VCaP (cell line): Measurements from ENCODE around the gene FAM156A.
"Not testable (repeated sequence)": the region's sequence is repeated elsewhere in the genome, so short reads cannot be mapped to it uniquely, and the experiment has no call there.

Source experiments
- H3K27ac ChIP-seq: fragments of 450-650 bp; 2 replicates; pipeline ENCODE4 v1.5.1; 2017
- TF ChIP-seq, protein P1 (sequence below): fragments of 450-650 bp; conservative IDR thresholded peaks from 2 replicates; pipeline ENCODE4 v1.5.1; 2017; ENCODE audit warnings: mild to moderate bottlenecking, moderate library complexity

FAM156A gene, protein sequence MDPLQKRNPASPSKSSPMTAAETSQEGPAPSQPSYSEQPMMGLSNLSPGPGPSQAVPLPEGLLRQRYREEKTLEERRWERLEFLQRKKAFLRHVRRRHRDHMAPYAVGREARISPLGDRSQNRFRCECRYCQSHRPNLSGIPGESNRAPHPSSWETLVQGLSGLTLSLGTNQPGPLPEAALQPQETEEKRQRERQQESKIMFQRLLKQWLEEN

DNA sequence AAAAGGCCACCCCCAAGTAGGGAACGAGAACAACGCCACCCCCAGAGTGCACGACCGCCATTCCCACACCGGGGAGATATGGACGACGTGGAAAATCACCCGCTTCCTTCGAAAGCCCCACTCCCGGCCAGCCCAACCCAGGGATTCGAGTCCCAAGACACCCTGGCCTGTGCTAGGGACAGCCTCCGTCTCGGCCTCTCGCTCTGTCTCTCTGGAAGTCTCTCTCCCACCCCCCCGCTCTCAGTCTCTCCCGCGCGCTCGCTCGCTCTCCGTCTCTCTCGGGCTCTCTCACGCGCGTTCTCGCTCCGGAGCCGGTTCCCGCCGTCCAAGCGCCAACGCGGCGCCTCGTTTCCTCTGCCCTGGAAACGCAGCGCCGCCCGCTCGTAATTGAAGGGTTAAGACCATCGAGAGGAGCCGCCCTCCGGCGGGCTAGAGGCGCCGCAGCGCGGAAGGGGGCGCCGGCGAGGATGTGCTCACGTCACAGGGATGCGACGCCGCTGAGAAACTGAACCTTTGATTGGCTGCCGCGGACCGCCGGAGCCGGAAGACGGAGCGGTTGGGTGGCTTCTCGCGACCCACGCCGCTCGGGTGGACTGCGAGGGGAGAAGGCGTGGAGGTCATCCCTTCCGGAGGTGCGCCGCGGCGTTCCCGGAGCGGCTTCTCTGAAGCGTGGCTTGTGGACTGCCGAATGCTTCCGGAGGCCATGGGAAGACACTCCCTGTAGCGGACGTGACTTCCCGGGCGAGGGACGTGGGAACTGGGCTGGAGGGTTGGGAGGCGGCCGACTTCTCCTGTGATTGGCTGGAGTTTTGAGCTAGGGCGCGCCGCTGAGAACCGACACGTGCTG is at the start of gene FAM156A:
TSS of gene FAM156A (minus strand) at position 406 of the 847 bp plus-strand sequence. CDS start 9,930 bp downstream, outside the sequence.
- not testable (repeated sequence) for H3K27ac ChIP-seq

DNA sequence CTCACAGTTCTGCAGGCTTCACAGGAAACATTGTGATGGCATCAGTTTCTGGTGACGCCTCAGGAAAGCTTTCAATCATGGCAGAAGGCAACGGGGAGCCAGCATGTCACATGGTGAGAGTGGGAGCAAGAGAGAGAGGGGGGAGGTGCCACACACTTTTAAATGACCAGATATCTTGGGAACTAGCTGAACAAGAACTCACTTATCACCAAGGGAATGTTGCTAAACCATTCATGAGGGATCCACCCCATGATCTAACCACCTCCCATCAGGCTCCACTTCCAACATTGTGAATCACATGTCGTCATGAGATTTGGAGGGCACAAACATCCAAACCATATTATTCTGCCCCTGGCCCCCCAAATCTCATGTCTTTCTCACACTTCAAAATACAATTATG is 47.0 kb upstream of the FAM156A start:
- H3K27ac ChIP-seq, result no peak overlapping the region
- TF ChIP-seq, protein P1, sequence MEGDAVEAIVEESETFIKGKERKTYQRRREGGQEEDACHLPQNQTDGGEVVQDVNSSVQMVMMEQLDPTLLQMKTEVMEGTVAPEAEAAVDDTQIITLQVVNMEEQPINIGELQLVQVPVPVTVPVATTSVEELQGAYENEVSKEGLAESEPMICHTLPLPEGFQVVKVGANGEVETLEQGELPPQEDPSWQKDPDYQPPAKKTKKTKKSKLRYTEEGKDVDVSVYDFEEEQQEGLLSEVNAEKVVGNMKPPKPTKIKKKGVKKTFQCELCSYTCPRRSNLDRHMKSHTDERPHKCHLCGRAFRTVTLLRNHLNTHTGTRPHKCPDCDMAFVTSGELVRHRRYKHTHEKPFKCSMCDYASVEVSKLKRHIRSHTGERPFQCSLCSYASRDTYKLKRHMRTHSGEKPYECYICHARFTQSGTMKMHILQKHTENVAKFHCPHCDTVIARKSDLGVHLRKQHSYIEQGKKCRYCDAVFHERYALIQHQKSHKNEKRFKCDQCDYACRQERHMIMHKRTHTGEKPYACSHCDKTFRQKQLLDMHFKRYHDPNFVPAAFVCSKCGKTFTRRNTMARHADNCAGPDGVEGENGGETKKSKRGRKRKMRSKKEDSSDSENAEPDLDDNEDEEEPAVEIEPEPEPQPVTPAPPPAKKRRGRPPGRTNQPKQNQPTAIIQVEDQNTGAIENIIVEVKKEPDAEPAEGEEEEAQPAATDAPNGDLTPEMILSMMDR, result no peak

DNA sequence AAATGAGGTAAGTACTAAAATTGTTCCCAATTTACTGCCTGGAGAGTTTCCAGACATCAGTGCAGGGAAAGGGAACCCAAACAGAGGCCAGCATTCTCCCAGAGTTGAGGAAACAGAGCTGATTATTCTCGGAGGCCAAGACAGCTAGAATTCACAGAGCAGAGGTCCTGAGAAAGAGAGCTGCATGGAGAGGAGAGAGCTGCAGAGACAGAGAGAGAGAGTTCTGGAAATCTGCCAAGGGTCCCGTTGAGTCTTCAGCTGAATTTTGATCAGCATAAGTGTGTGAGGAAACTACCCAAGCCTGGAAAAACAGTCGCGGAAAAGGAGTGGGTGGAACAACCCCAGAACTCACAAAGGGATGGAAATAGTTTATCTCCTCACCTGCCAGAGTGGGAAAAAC is 46.5 kb upstream of the FAM156A start:
- TF ChIP-seq, protein P1, result no peak
- no peak overlapping the region for H3K27ac ChIP-seq

DNA sequence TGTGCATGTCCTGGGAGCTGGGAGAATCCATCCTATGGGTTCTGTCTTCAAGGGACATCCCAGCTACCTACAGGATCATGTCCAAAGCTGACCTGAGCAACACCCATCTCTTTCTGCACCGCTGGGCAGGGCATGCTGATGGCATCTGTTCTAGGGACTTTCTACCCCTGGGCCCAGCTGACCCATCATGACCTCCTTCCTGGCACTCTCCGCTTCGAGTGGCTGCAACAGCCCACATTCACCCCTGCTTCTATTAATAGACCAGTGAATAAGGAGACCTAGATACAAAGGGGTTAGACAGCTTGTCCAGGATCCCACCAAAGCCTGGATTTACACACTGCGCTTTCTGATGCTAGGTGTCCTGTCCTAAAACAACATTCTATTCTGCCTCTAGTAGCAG is 45.7 kb upstream of the FAM156A start:
- H3K27ac ChIP-seq, result no peak overlapping the region
- TF ChIP-seq, protein P1, result no peak

DNA sequence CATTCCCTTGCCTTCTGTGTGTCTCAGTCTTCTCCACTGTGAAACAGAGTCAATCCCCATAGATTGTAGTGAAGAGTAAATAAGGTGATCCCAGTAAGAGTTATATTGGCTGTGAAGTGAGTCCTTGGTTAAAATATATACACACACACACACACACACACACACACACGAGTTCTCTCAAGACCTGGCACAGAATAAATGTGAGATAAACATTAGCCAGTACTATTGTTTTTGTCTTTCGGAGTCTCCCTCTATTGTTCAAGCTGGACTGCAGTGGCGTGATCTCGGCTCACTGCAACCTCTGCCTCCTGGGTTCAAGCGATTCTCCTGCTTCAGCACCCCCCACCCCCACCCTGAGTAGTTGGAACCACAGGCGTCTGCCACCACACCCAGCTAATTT is 44.8 kb upstream of the FAM156A start:
- TF ChIP-seq, protein P1, result no peak
- H3K27ac ChIP-seq, result no peak overlapping the region

DNA sequence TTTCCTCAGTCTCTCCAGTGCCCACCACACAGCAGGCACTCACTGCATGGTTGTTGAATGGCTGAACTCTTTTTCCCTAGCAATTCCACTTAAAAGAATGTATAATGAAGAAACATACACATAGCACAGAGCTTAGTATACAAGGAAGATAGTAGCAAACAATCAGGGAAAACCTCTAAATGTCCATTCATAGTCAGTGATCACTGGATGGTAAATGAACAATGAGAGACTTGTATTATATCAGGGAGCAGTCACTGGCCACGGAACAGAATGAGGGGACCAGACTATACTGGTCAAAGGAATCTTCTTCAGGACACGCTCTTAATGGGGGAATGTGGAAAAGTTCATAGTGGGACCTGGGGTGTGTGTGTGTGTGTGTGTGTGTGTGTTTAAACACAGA is 43.6 kb upstream of the FAM156A start:
- TF ChIP-seq, protein P1, result no peak
- no peak overlapping the region for H3K27ac ChIP-seq

DNA sequence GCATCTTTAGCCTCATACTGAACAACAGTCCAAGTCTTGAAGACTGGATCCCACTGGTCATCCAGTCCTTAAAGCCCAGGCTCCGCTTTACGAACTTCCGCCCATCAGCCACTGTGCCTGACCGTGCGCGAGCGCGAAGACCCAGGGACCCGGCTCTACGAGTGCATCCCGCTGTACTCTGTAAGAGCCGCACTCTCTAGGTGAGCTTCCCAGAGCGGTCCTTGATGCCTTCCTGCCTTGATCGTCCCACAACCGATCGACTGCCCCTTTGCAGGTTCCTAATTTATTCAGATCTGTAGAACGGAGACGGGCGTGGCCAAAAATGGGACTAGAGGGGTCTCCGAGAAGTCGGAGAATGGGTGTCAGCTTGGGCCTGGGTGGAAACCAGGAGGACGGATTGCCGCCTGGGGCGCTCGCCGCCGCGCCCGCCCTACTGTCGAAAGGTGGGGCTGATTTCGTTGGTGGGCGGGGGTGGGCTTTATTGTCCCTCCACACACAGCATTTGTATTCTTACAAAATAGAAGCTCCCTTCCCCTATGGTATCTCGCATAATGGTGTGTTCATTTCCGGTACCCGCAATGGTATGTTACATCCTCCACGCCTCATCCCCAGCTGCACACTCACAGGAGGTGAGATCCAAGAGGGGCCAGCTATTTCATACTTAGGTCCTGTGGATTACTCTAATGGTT is 42.3 kb upstream of the FAM156A start:
- TF ChIP-seq, protein P1, result no peak
- H3K27ac ChIP-seq, result no peak overlapping the region
